SK-N-SH (cell line): ENCODE results near the gene ZKSCAN1. TPM values are rescaled to one million over a fixed set of nuclear protein-coding genes. Genes with fewer than 3 reads are reported as not detected.
"Not testable (repeated sequence)": the region's sequence is repeated elsewhere in the genome, so short reads cannot be mapped to it uniquely, and the experiment has no call there.

Source experiments
- CTCF ChIA-PET: fragments of 300-600, 350-600 bp; formaldehyde crosslinking; extraction: SDS; loops from one replicate; lab custom pipeline; 2021; lab: Yijun Ruan, JAX
- POLR2A ChIA-PET: fragments of 350-600 bp; sonication (Branson Sonifier 250); formaldehyde crosslinking; extraction: SDS; loops from one replicate; lab custom pipeline; 2020; ENCODE audit warnings: antibody characterized with exemption, inconsistent platforms; lab: Yijun Ruan, JAX
- DNase-seq: peaks from one replicate; pipeline ENCODE4 v3.0.0; 2012
- H2AFZ ChIP-seq: fragments of 200-600 bp; sonication (generic); 2 replicates; pipeline ENCODE4 v1.8.1; 2016; ENCODE audit warnings: antibody characterized with exemption, mild to moderate bottlenecking, low read depth
- H3F3A ChIP-seq: fragments of 200-600 bp; sonication (generic); replicated peaks from 2 replicates; pipeline ENCODE3; 2016; ENCODE audit warnings: antibody characterized with exemption, mild to moderate bottlenecking; ENCODE audit not compliant: insufficient read depth
- H3K27ac ChIP-seq, 2 experiments: fragments of 200-500 bp in 1 of 2; fragments of 200-600 bp in 1 of 2; sonication (Bioruptor generic) in 1 of 2; sonication (generic), shearing (Covaris generic) in 1 of 2; 2 replicates each; pipeline versions ENCODE4 v1.5.1 to v1.6.1; 2014 to 2016; ENCODE audit warnings: low read depth in 2 of 2, inconsistent platforms in 1 of 2, low read length in 1 of 2, mild to moderate bottlenecking in 1 of 2, mixed read lengths in 1 of 2
- H3K27me3 ChIP-seq: fragments of 200-600 bp; sonication (generic), shearing (Covaris generic); 2 replicates; pipeline ENCODE4 v1.6.1; 2016; ENCODE audit warnings: mixed run types; ENCODE audit not compliant: insufficient read depth
- H3K36me3 ChIP-seq, 2 experiments: fragments of 200-500 bp in 1 of 2; fragments of 200-600 bp in 1 of 2; sonication (Bioruptor generic) in 1 of 2; sonication (generic) in 1 of 2; replicated peaks in 1 of 2; 2 replicates each; pipeline versions ENCODE3 to v1.5.1; 2014 to 2016; ENCODE audit warnings: low read length in 1 of 2, mild to moderate bottlenecking in 1 of 2; ENCODE audit not compliant: insufficient read depth in 2 of 2, control insufficient read depth in 1 of 2
- H3K4me1 ChIP-seq, 2 experiments: fragments of 200-500 bp in 1 of 2; fragments of 200-600 bp in 1 of 2; sonication (Bioruptor generic) in 1 of 2; sonication (generic), shearing (Covaris generic) in 1 of 2; 2 replicates each; pipeline versions ENCODE4 v1.5.1 to v1.6.1; 2014 to 2016; ENCODE audit warnings: low read depth in 1 of 2, low read length in 1 of 2, mixed run types in 1 of 2; ENCODE audit not compliant: insufficient read depth in 2 of 2, control insufficient read depth in 1 of 2
- H3K4me2 ChIP-seq: fragments of 200-600 bp; sonication (generic), shearing (Covaris generic); 2 replicates; pipeline ENCODE4 v1.6.1; 2017; ENCODE audit warnings: mixed run types
- H3K4me3 ChIP-seq, 2 experiments: fragments of 200-500 bp in 1 of 2; fragments of 200-600 bp in 1 of 2; sonication (Bioruptor generic) in 1 of 2; sonication (generic), shearing (Covaris generic) in 1 of 2; 2 replicates each; pipeline versions ENCODE4 v1.5.1 to v1.8.1; 2014 to 2016; ENCODE audit warnings: low read depth in 2 of 2, inconsistent platforms in 1 of 2, low read length in 1 of 2, mild to moderate bottlenecking in 1 of 2, mixed read lengths in 1 of 2, moderate library complexity in 1 of 2
- H3K79me2 ChIP-seq: fragments of 200-600 bp; sonication (generic); 2 replicates; pipeline ENCODE4 v1.8.1; 2017; ENCODE audit warnings: mild to moderate bottlenecking; ENCODE audit not compliant: insufficient read depth
- H3K9ac ChIP-seq: fragments of 200-600 bp; sonication (generic); 2 replicates; pipeline ENCODE4 v1.6.1; 2017; ENCODE audit warnings: mixed run types
- H3K9me2 ChIP-seq: fragments of 200-600 bp; sonication (generic); 2 replicates; pipeline ENCODE4 v1.6.1; 2017; ENCODE audit warnings: mixed run types
- H3K9me3 ChIP-seq: fragments of 200-600 bp; sonication (generic); 2 replicates; pipeline ENCODE4 v1.6.1; 2017; ENCODE audit warnings: mixed run types, mild to moderate bottlenecking, moderate library complexity
- H4K20me1 ChIP-seq: fragments of 200-600 bp; sonication (generic); 2 replicates; pipeline ENCODE4 v1.6.1; 2017; ENCODE audit warnings: mild to moderate bottlenecking, mixed run types; ENCODE audit not compliant: insufficient read depth
- EP300 ChIP-seq, 2 experiments: IDR thresholded peaks; 2 replicates each; pipeline versions ENCODE4 v1.4.0 to v1.6.1; 2012; ENCODE audit warnings: borderline replicate concordance in 1 of 2, low read depth in 1 of 2, low read length in 1 of 2
- FOXJ3 ChIP-seq: sonication (generic); formaldehyde crosslinking; IDR thresholded peaks from 2 replicates; pipeline ENCODE4 v1.5.1; 2020; ENCODE audit warnings: mild to moderate bottlenecking, missing genetic modification reagents
- GABPA ChIP-seq: IDR thresholded peaks from 2 replicates; pipeline ENCODE4 v1.4.0; 2012; ENCODE audit warnings: low read depth, mild to moderate bottlenecking
- MEF2A ChIP-seq: IDR thresholded peaks from 2 replicates; pipeline ENCODE4 v1.4.0; 2012; ENCODE audit warnings: low read depth, borderline replicate concordance
- MXI1 ChIP-seq: IDR thresholded peaks from 2 replicates; pipeline ENCODE4 v1.6.1; 2012; ENCODE audit warnings: mild to moderate bottlenecking, low read depth, low read length, improper control_type of control experiment
- NRF1 ChIP-seq: IDR thresholded peaks from 2 replicates; pipeline ENCODE4 v1.6.1; 2012; ENCODE audit warnings: low read depth, mild to moderate bottlenecking, low read length
- RCOR1 ChIP-seq: fragments of 150-350 bp; IDR thresholded peaks from 2 replicates; pipeline ENCODE4 v1.6.1; 2017; ENCODE audit warnings: antibody characterized with exemption, low read length
- RXRA ChIP-seq: IDR thresholded peaks from 2 replicates; pipeline ENCODE4 v1.4.0; 2012; ENCODE audit warnings: low read depth, mild to moderate bottlenecking, borderline replicate concordance
- SIN3A ChIP-seq: IDR thresholded peaks from 2 replicates; pipeline ENCODE4 v1.6.1; 2012; ENCODE audit warnings: low read depth, mild to moderate bottlenecking, low read length, moderate library complexity, borderline replicate concordance
- TCF12 ChIP-seq: IDR thresholded peaks from 2 replicates; pipeline ENCODE4 v1.4.0; 2012
- WGBS: methylation state at CpG from one replicate; pipeline ENCODE4 v1.1.6; 2017; ENCODE audit warnings: low lambda C conversion rate; 5-methylcytosine and 5-hydroxymethylcytosine counted together
- polyA plus RNA-seq, 3 experiments: library from polyadenylated mRNA; depleted of rRNA; stranded (reverse); fragments of >200 nt; gene quantifications; 2 replicates each; pipeline ENCODE4 v1.2.3, GENCODE V29; 2012
- TF ChIP-seq, protein P1 (sequence below): fragments of 150-350 bp; IDR thresholded peaks from 2 replicates; pipeline ENCODE4 v1.6.1; 2016; ENCODE audit warnings: mild to moderate bottlenecking, low read depth, low read length
- TF ChIP-seq, protein P2 (sequence below): IDR thresholded peaks from 2 replicates; pipeline ENCODE4 v1.4.0; 2012; ENCODE audit warnings: low read depth, borderline replicate concordance

Gene ZKSCAN1
- polyA plus RNA-seq, 1 of the 3 experiments (the other 2 are of a cell fraction), result 21.1 TPM

DNA sequence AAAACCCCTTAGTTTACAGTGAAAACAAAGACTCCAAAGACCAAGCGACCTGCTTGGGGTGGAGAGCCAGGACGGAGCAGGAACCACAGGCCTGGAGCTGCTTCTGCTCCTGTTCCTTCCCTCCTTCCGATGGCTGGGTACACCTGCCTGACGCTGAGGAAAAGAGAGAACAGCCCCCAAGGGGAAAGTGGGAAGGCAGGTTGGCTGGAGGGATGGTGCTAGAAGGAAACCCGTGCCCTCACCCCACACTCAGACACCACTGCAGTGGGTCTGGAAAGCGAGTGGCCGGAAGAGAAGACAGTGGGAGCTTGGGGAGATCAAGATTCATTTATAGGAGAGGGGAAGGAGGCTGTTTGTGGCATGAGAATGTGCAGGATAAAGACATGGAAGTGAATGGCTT, 34.3 kb upstream of the ZKSCAN1 start:
- DNase-seq, H3K9me3 ChIP-seq, H3K4me3 ChIP-seq, H3K27ac ChIP-seq, H3K9me2 ChIP-seq, H3K9ac ChIP-seq, H3K36me3 ChIP-seq, H2AFZ ChIP-seq, POLR2A ChIA-PET, H3K79me2 ChIP-seq, H3K4me2 ChIP-seq, H3K4me1 ChIP-seq, H3F3A ChIP-seq, H4K20me1 ChIP-seq: not testable (repeated sequence)
- CTCF ChIA-PET, result interaction anchor here (0.6 to 2.1 kb wide), 6 partner anchors 9 to 269 kb away, joined by 3 to 6 read pairs (median 4); no protein-coding TSS in a partner anchor
- H3K27me3 ChIP-seq, result peaks cover 50% of the 10 kb centered on the region
- WGBS, result 38% methylated on average over 7 of the region's 7 CpGs

DNA sequence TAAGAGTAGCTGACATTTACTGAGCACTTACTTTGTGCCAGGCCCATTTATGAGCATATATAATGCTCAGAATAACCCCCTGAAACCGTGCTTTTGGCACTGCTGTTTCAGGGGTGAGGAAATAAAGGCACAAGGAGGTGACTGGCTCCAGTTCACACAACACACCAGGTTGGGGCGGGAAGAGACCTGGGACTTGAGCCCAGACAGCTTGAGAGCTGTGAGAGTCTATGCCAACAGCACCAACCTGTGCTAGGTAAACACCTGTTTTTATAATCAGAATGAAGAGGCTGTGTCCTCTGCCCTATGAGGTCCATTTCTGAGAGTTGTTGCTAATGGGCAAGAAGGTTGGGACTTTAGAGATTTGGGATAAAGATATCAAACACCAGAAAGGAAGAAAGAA, 30.8 kb upstream of the ZKSCAN1 start:
- H2AFZ ChIP-seq, result no peak overlapping the region
- ChIA-PET CTCF (interaction anchor here (1.1 kb wide), 1 partner anchor 10 kb away, joined by 3 read pairs; no protein-coding TSS in a partner anchor), POLR2A (no interaction called here)
- H3K9me3 ChIP-seq, result peaks cover 4% of the 10 kb centered on the region; the same call in 1 of the 2 replicates
- no peaks in the 10 kb centered on the region for H3K9me2 ChIP-seq
- H3K27ac ChIP-seq, result no peak overlapping the region
- no peaks in the 10 kb centered on the region for H3K79me2 ChIP-seq
- H3K4me1 ChIP-seq, result no peaks in the 10 kb centered on the region; a peak in 1 of 4 replicates
- no peak overlapping the region for H3K9ac ChIP-seq
- H3K36me3 ChIP-seq, result no peaks in the 10 kb centered on the region
- no peak overlapping the region for H3K4me2 ChIP-seq
- H4K20me1 ChIP-seq, result no peaks in the 10 kb centered on the region
- no peaks in the 10 kb centered on the region for H3F3A ChIP-seq
- no peak overlapping the region for H3K4me3 ChIP-seq
- peaks cover 60% of the 10 kb centered on the region for H3K27me3 ChIP-seq
- 2% methylated on average over 2 of the region's 2 CpGs for WGBS
- no peak for DNase-seq
- TF ChIP-seq MXI1 (no peak), RCOR1 (no peak), GABPA (no peak), RXRA (no peak), FOXJ3 (CRISPR knock-in tag) (no peak), SIN3A (no peak), NRF1 (no peak), MEF2A (no peak), EP300 (IDR thresholded peaks at IDR 0.05; ENCODE audit: borderline replicate concordance in 1 of 2, low read depth in 1 of 2, low read length in 1 of 2) (no peak), TCF12 (no peak)
- TF ChIP-seq, protein P1, sequence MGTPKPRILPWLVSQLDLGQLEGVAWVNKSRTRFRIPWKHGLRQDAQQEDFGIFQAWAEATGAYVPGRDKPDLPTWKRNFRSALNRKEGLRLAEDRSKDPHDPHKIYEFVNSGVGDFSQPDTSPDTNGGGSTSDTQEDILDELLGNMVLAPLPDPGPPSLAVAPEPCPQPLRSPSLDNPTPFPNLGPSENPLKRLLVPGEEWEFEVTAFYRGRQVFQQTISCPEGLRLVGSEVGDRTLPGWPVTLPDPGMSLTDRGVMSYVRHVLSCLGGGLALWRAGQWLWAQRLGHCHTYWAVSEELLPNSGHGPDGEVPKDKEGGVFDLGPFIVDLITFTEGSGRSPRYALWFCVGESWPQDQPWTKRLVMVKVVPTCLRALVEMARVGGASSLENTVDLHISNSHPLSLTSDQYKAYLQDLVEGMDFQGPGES, result no peak
- TF ChIP-seq, protein P2, sequence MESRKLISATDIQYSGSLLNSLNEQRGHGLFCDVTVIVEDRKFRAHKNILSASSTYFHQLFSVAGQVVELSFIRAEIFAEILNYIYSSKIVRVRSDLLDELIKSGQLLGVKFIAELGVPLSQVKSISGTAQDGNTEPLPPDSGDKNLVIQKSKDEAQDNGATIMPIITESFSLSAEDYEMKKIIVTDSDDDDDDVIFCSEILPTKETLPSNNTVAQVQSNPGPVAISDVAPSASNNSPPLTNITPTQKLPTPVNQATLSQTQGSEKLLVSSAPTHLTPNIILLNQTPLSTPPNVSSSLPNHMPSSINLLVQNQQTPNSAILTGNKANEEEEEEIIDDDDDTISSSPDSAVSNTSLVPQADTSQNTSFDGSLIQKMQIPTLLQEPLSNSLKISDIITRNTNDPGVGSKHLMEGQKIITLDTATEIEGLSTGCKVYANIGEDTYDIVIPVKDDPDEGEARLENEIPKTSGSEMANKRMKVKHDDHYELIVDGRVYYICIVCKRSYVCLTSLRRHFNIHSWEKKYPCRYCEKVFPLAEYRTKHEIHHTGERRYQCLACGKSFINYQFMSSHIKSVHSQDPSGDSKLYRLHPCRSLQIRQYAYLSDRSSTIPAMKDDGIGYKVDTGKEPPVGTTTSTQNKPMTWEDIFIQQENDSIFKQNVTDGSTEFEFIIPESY, result no peak
- TF ChIP-seq, all 33 proteins: peak for 0

DNA sequence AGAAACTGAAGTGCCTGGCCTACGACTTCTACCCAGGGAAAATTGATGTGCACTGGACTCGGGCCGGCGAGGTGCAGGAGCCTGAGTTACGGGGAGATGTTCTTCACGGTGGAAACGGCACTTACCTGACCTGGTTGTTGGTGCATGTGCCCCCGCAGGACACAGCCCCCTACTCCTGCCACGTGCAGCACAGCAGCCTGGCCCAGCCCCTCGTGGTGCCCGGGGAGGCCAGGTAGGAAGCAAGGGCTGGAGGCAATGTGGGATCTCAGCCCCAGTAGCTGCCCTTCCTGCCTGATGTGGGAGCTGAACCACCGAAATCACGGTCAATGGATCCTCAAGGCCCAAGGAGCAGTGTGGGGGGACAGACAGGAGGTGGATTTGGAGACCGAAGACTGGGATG, 28.1 kb upstream of the ZKSCAN1 start:
- peaks cover 56% of the 10 kb centered on the region for H3K27me3 ChIP-seq
- whole genome bisulfite sequencing, result 47% methylated on average over 11 of the region's 14 CpGs
- not testable (repeated sequence) for H3K27ac ChIP-seq, H3K36me3 ChIP-seq, H3K4me2 ChIP-seq, H3K9me2 ChIP-seq, H3F3A ChIP-seq, H3K4me3 ChIP-seq, H3K9ac ChIP-seq, H2AFZ ChIP-seq, H3K9me3 ChIP-seq, H3K4me1 ChIP-seq, H4K20me1 ChIP-seq, DNase-seq, H3K79me2 ChIP-seq
- ChIA-PET POLR2A (interaction anchor here (0.6 kb wide), 1 partner anchor 66 kb away, joined by 4 read pairs; no protein-coding TSS in a partner anchor), CTCF (interaction anchor here (7.5 to 8.0 kb wide), 2 partner anchors 10 to 73 kb away, joined by 85 to 103 read pairs; partner anchors contain the start of gene AZGP1)
